ENCODE results near the gene PHC2. TPM values are rescaled to one million over a fixed set of nuclear protein-coding genes. Genes with fewer than 3 reads are reported as not detected.

PHC2 gene
- total and polyA plus RNA-seq, 2 of the 13 experiments (the other 11 are each of a cell fraction or from before 2014, with no cell fraction given) = 52.5 to 84.9 TPM

DNA sequence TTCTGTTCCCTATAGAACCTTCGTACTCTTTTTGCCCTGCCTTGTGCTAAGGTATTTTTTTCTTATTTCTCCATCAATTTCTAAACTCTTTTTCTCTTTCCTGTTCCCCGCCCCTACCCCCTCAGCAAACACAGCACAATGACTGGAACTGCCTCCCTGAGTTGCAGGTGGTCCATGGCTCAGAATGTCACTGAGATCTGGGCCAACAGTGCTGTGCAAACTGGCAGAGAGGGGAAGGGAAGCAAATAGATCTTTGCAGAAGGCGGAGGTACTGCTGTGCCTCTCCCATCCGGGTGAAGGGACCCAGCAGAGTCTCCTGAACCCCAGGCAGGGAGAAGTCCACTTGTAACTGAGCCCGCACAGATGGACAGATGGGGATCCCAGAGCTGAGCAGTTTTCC, 77.4 kb downstream of the PHC2 start:
- DNase-seq (ENCODE audit: low spot score) (no peak), FAIRE-seq (no peak), ATAC-seq (no peak)
- Histone ChIP-seq H2AFZ (ENCODE audit: low read length) (no peak overlapping the region), H4K20me1 (ENCODE audit: insufficient read depth, low read length) (no peaks in the 10 kb centered on the region), H3K9ac (ENCODE audit: insufficient read depth, low read depth, low read length) (no peak overlapping the region), H3K4me1 (ENCODE audit: insufficient read depth, low read length) (peaks cover 35% of the 10 kb centered on the region), H3K4me2 (ENCODE audit: low read depth, low read length) (no peak overlapping the region), H3K36me3 (replicated peaks in 1 of 2; ENCODE audit: control insufficient read depth in 1 of 2, insufficient read depth in 2 of 2, low read length in 2 of 2) (no peaks in the 10 kb centered on the region), H3K27ac (ENCODE audit: extremely low read length, insufficient read depth, low read length) (no peak overlapping the region), H3K27me3 (ENCODE audit: control insufficient read depth in 1 of 2, insufficient read depth in 2 of 2, low read length in 2 of 2) (no peaks in the 10 kb centered on the region; a peak in 1 of 5 replicates), H3K9me3 (ENCODE audit: low read length) (no peaks in the 10 kb centered on the region), H3K79me2 (ENCODE audit: insufficient read depth, low read length) (peaks cover 14% of the 10 kb centered on the region), H3K4me3 (replicated peaks in 1 of 3; ENCODE audit: insufficient read depth in 1 of 3, low read depth in 2 of 3, low read length in 3 of 3) (no peak overlapping the region)
- 80% methylated on average over 5 of the region's 5 CpGs for WGBS (ENCODE audit: low lambda C conversion rate)
- no peak for TF ChIP-seq KLF6 (CRISPR knock-in tag; IDR thresholded peaks at IDR 0.05)
- no peak for TF ChIP-seq ZNF777 (CRISPR knock-in tag; IDR thresholded peaks at IDR 0.05)
- TF ChIP-seq ISL2 (CRISPR knock-in tag; IDR thresholded peaks at IDR 0.05) = no peak
- no peak for TF ChIP-seq ZZZ3 (CRISPR knock-in tag; IDR thresholded peaks at IDR 0.05; ENCODE audit: borderline replicate concordance)
- TF ChIP-seq TOPORS (CRISPR knock-in tag; IDR thresholded peaks at IDR 0.05) = no peak
- no peak for TF ChIP-seq ZNF207 (IDR thresholded peaks at IDR 0.05; ENCODE audit: borderline replicate concordance)
- TF ChIP-seq SMARCE1 (IDR thresholded peaks at IDR 0.05; ENCODE audit: borderline replicate concordance) = no peak
- intact Hi-C loops (cut with micrococcal nuclease; ENCODE audit: unreplicated experiment) (no loop called here), in situ Hi-C loops (cut with HindIII; ENCODE audit: extremely low pct_ligation_motif_present, low pct_unique_long_range_greater_than_20kb) (no loop called here)
- BruUV-seq (replicated peaks) = no TSS peak
- POLR2A ChIA-PET = interaction anchor here (1.2 kb wide), 1 partner anchor 11 kb away, joined by 3 read pairs; no protein-coding TSS in a partner anchor
- CTCF ChIA-PET (ENCODE audit: low intra/inter-chr PET ratio, low total read pairs) = no interaction called here

DNA sequence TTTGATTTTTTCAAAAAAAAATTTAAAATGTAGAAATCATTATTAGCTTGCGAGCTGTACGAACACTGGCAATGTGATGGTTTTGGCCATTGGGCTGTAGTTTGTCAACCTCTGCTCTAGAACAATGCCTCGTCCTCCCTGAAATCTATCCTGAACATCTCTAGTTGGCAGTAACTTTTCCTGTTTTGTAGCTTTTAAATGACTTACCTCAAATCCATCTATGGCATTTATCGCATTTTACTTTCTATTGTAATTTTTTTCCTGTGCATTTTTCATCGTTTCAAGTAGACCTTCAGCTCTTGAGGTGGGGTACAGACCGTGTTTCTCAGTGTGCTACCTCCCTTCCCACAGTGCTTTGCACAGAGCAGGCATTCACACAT, 79.6 kb downstream of the PHC2 start:
- Histone ChIP-seq H3K36me3 (replicated peaks in 1 of 2; ENCODE audit: control insufficient read depth in 1 of 2, insufficient read depth in 2 of 2, low read length in 2 of 2) (no peaks in the 10 kb centered on the region), H3K9ac (ENCODE audit: insufficient read depth, low read depth, low read length) (no peak overlapping the region), H3K9me3 (ENCODE audit: low read length) (no peaks in the 10 kb centered on the region), H3K4me2 (ENCODE audit: low read depth, low read length) (peak overlapping the region; percentile 97), H4K20me1 (ENCODE audit: insufficient read depth, low read length) (no peaks in the 10 kb centered on the region), H3K79me2 (ENCODE audit: insufficient read depth, low read length) (peaks cover 31% of the 10 kb centered on the region), H3K27me3 (ENCODE audit: control insufficient read depth in 1 of 2, insufficient read depth in 2 of 2, low read length in 2 of 2) (no peaks in the 10 kb centered on the region; a peak in 1 of 5 replicates), H3K27ac (ENCODE audit: extremely low read length, insufficient read depth, low read length) (no peak overlapping the region), H2AFZ (ENCODE audit: low read length) (no peak overlapping the region), H3K4me1 (ENCODE audit: insufficient read depth, low read length) (peaks cover 55% of the 10 kb centered on the region), H3K4me3 (replicated peaks in 1 of 3; ENCODE audit: insufficient read depth in 1 of 3, low read depth in 2 of 3, low read length in 3 of 3) (0 out of 6 replicates have a peak overlapping the region, but pooled peaks of 1 of the 3 experiments have one; percentile 60)
- TF ChIP-seq ZNF839 (CRISPR knock-in tag; IDR thresholded peaks at IDR 0.05; ENCODE audit: borderline replicate concordance) = no peak
- no peak for TF ChIP-seq GRHL1 (CRISPR knock-in tag; conservative IDR thresholded peaks at IDR 0.05)
- TF ChIP-seq NFIB (CRISPR knock-in tag; IDR thresholded peaks at IDR 0.05; ENCODE audit: borderline replicate concordance) = no peak
- TF ChIP-seq HNRNPLL (IDR thresholded peaks at IDR 0.05; ENCODE audit: low read depth, low read length, poor library complexity, severe bottlenecking) = no peak
- TF ChIP-seq ATF1 (CRISPR knock-in tag; IDR thresholded peaks at IDR 0.05) = no peak
- ATAC-seq (no peak), DNase-seq (ENCODE audit: low spot score) (no peak), FAIRE-seq (no peak)
- CTCF ChIA-PET (ENCODE audit: low intra/inter-chr PET ratio, low total read pairs) = interaction anchor here (0.8 kb wide), 1 partner anchor 133 kb away, joined by 3 read pairs; no protein-coding TSS in a partner anchor
- intact Hi-C loops (cut with micrococcal nuclease; ENCODE audit: unreplicated experiment) (no loop called here), in situ Hi-C loops (cut with HindIII; ENCODE audit: extremely low pct_ligation_motif_present, low pct_unique_long_range_greater_than_20kb) (no loop called here)
- POLR2A ChIA-PET = interaction anchor here (3.2 kb wide), 1 partner anchor 11 kb away, joined by 29 read pairs; no protein-coding TSS in a partner anchor
- 96% methylated on average over 6 of the region's 6 CpGs for WGBS (ENCODE audit: low lambda C conversion rate)
- no TSS peak for BruUV-seq (replicated peaks)

Data from HepG2 (cell line).